DOHH2 (cell line): ENCODE data around the gene ARFRP1.

Experiments used
- CTCF ChIP-seq: fragments of 200-600 bp; sonication (generic); IDR thresholded peaks from one replicate; pipeline ENCODE4 v1.5.1; 2014; ENCODE audit warnings: antibody characterized with exemption, mild to moderate bottlenecking, low read depth, low read length; ENCODE audit not compliant: poor library complexity, severe bottlenecking
- EZH2phosphoT487 ChIP-seq: fragments of 200-600 bp; sonication (generic); IDR thresholded peaks from 2 replicates; pipeline ENCODE4 v1.6.1; 2017; ENCODE audit warnings: borderline replicate concordance, mild to moderate bottlenecking, antibody characterized with exemption, low read length, moderate library complexity, mixed read lengths

GRCh38 chr20:63742381-63743024 is 34.7 kb upstream of the ARFRP1 start:
- TF ChIP-seq CTCF (no peak), EZH2phosphoT487 (no peak)
